Gastrocnemius medialis (tissue), 4 donors: Measurements from ENCODE around the gene ZNF79.

Experiments
- CTCF ChIP-seq, 5 experiments: fragments of 450-650 bp in 3 of 5; fragments of 200-600 bp in 2 of 5; sonication (generic) in 2 of 5; IDR thresholded peaks in 4 of 5; conservative IDR thresholded peaks in 1 of 5; 1 replicate in 4 of 5; 2 replicates in 1 of 5; pipeline ENCODE4 v1.5.1; 2016 to 2019; ENCODE audit warnings: antibody characterized with exemption in 5 of 5, mild to moderate bottlenecking in 3 of 5, moderate library complexity in 3 of 5
- POLR2A ChIP-seq, 2 donors: fragments of 450-650 bp; IDR thresholded peaks; one replicate each; pipeline ENCODE4 v1.6.1; 2017; ENCODE audit warnings: antibody characterized with exemption in 2 of 2, mild to moderate bottlenecking in 2 of 2, moderate library complexity in 2 of 2

- TF ChIP-seq CTCF (IDR thresholded peaks at IDR 0.05 in 4 of 5, conservative IDR thresholded peaks at IDR 0.05 in 1 of 5), result no peak
- TF ChIP-seq POLR2A (IDR thresholded peaks at IDR 0.05), result no peak
These were observed 34.7 kb downstream of the ZNF79 start for GRCh38 chr9:127458921-127459320.
